Urinary bladder (tissue), 4 donors: ENCODE results near the gene SCNN1B. TPM values are rescaled to one million over a fixed set of nuclear protein-coding genes. Genes with fewer than 3 reads are reported as not detected.
"Not testable (repeated sequence)": the region's sequence is repeated elsewhere in the genome, so short reads cannot be mapped to it uniquely, and the experiment has no call there.

Experiments
- DNase-seq: peaks from one replicate; pipeline ENCODE4 v3.0.0-alpha.2; 2015; ENCODE audit errors: extremely low spot score
- H3K27ac ChIP-seq: one replicate; pipeline ENCODE4 v1.5.1; 2013; ENCODE audit warnings: low read depth, mild to moderate bottlenecking, moderate library complexity
- H3K36me3 ChIP-seq: one replicate; pipeline ENCODE4 v1.6.1; 2013; ENCODE audit warnings: mild to moderate bottlenecking, moderate library complexity; ENCODE audit not compliant: insufficient read depth
- H3K4me1 ChIP-seq: one replicate; pipeline ENCODE4 v1.6.1; 2013; ENCODE audit warnings: mild to moderate bottlenecking, moderate library complexity; ENCODE audit not compliant: insufficient read depth
- H3K4me3 ChIP-seq: one replicate; pipeline ENCODE4 v1.5.1; 2013; ENCODE audit warnings: low read depth, low read length
- WGBS: extraction: QIAGEN DNeasy Blood & Tissue Kit; methylation state at CpG from one replicate; pipeline ENCODE4 v1.1.7; 2013; 5-methylcytosine and 5-hydroxymethylcytosine counted together
- polyA plus RNA-seq: library from polyadenylated mRNA; stranded (reverse); fragments of 200-250 nt; gene quantifications from one replicate; pipeline ENCODE4 v1.2.3, GENCODE V29; 2013
- total RNA-seq: library from RNA; depleted of rRNA; stranded (reverse); fragments of >200 nt; gene quantifications from one replicate; pipeline ENCODE4 v1.2.3, GENCODE V29; 2014
- donor health status: healthy with polysubstance abuse.
- donor health status: healthy.

The SCNN1B gene, protein sequence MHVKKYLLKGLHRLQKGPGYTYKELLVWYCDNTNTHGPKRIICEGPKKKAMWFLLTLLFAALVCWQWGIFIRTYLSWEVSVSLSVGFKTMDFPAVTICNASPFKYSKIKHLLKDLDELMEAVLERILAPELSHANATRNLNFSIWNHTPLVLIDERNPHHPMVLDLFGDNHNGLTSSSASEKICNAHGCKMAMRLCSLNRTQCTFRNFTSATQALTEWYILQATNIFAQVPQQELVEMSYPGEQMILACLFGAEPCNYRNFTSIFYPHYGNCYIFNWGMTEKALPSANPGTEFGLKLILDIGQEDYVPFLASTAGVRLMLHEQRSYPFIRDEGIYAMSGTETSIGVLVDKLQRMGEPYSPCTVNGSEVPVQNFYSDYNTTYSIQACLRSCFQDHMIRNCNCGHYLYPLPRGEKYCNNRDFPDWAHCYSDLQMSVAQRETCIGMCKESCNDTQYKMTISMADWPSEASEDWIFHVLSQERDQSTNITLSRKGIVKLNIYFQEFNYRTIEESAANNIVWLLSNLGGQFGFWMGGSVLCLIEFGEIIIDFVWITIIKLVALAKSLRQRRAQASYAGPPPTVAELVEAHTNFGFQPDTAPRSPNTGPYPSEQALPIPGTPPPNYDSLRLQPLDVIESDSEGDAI
- 3.0 TPM for total RNA-seq
- polyA plus RNA-seq, result 6.0 TPM

DNA sequence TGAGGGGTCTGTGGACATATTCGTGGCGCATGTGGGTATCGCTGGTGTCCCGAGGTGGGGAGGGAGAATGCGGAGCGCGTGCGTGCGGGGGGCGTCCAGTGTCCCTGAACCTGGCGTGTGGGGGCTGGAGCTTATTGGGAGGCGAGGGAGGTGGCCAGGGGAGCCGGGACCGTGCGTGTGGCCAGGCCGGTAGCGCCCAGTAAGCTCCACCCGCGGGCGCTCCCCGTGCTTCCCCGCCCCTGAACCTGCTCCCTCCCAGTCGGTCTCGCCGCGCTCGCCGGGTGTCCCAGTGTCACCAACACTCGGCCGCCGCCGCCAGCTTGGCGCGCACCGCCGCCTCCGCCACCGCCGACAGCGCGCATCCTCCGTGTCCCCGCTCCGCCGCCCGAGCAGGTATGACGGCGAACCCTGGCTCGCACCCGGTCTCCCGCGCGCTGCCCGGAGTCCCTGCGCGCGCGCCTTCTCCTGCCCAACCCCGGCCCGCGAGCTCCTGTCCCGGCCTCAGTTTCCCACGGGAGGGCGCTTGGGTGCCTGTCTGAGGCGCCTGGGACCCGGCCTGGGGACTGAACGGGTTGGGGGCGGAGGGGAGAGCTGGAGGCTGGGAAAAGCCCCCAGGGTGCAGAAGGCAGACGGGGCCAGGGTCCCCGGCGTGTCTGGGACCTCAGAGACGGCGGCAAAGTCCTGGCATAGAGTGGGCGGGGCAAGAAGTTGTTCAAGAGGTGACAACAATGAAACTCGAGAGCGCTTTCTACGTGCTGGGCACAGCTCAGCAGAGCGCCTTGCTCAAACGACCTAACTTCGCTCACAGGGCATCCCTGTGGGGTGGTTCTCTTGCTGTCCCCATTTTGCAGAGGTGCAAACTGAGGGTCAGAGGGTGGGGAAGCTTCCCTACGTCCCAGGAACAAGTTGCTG is at the start of gene SCNN1B:
Gene SCNN1B, plus strand, starts transcription at position 258 of the 912 bp plus-strand sequence. CDS start 46,298 bp downstream, outside the sequence.
- no peak for DNase-seq
- Histone ChIP-seq H3K36me3 (no peaks in the 10 kb centered on the region), H3K4me3 (peak within 1 kb of the TSS; percentile 39), H3K4me1 (peaks cover 2% of the 10 kb centered on the region), H3K27ac (no peak within 1 kb of the TSS)
- 2% methylated on average over 81 of the region's 81 CpGs for WGBS

DNA sequence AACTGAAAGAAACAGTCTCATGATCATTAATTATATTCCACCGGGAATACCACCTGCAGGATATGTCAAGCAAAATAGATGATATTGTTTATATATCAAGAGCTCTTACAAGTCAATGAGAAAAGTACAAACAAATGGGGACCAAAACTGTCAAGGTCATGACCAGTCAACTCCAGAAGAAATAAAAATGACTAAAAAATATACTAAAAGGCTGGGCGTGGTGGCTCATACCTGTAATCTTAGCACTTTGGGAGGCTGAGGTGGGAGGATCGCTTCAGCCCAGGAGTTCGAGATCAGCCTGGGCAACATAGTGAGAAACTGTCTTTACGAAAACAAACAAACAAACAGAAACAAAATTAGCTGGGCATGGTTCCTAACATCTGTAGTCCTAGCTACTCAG is 49.8 kb upstream of the SCNN1B start:
- H3K4me3 ChIP-seq, result no peak overlapping the region
- no peak for DNase-seq
- WGBS, result 88% methylated on average over 5 of the region's 5 CpGs
- H3K27ac ChIP-seq, result no peak overlapping the region
- H3K36me3 ChIP-seq, result no peaks in the 10 kb centered on the region
- H3K4me1 ChIP-seq, result no peaks in the 10 kb centered on the region

DNA sequence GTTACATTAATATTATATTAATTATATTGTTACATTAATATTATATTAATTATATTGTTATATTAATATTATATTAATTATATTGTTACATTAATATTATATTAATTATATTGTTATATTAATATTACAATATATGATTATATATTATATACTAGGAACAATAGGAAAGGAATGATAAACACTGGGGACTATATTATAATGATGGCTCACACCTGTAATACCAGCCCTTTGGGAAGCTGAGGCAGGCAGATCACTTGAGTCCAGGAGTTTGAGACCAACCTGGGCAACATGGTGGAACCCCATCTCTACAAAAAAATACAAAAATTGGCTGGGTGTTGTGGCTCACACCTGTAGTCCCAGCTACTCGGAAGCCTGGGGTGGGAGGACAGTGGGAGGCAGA is 48.5 kb upstream of the SCNN1B start:
- WGBS, result 79% methylated on average over 1 of the region's 1 CpG
- not testable (repeated sequence) for DNase-seq, H3K4me3 ChIP-seq, H3K27ac ChIP-seq, H3K4me1 ChIP-seq, H3K36me3 ChIP-seq

DNA sequence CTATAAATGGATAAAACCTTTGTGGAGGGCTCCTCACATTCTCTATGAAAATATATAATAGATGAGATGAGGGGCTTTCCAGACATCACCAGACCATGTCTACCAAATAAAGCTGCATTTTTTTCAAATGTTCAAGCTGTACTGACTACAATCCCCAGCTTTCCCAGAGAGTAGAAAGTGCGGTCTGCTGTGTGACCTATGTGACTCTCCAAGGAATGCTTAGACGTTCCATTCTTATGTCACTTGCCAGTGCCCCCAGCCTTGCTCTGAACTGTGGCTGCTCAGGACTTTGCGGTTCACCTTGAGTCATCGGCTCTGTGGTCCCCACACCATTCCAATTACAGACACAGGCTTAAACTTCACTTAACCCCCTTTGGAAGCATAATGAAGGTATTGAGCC is 47.8 kb upstream of the SCNN1B start:
- H3K4me3 ChIP-seq, result no peak overlapping the region
- 59% methylated on average over 4 of the region's 4 CpGs for WGBS
- no peak overlapping the region for H3K27ac ChIP-seq

DNA sequence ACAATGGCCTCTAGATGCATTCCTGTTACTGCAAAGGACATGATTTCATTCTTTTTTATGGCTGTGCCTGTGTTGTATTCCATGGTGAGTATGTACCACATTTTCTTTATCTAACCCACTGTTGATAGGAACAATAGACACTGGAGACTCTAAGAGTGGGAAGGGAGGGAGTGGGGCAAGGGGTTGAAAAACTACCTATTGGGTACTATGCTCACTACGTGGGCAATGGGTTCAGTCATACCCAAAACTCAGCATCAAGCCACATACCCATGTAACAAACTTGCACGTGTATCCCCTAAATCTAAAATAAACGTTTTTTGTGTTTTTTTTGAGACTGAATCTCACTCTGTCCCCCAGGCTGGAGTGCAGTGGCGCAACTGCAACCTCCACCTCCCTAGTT is 47.1 kb upstream of the SCNN1B start:
- H3K36me3 ChIP-seq, result no peaks in the 10 kb centered on the region
- no peak overlapping the region for H3K4me3 ChIP-seq
- no peaks in the 10 kb centered on the region for H3K4me1 ChIP-seq
- H3K27ac ChIP-seq, result no peak overlapping the region
- WGBS, result 58% methylated on average over 4 of the region's 4 CpGs
- DNase-seq, result no peak

More for the DNA sequence above, 47.8 kb upstream of the SCNN1B start:
- H3K4me1 ChIP-seq, result no peaks in the 10 kb centered on the region
- no peak for DNase-seq
- H3K36me3 ChIP-seq, result no peaks in the 10 kb centered on the region

DNA sequence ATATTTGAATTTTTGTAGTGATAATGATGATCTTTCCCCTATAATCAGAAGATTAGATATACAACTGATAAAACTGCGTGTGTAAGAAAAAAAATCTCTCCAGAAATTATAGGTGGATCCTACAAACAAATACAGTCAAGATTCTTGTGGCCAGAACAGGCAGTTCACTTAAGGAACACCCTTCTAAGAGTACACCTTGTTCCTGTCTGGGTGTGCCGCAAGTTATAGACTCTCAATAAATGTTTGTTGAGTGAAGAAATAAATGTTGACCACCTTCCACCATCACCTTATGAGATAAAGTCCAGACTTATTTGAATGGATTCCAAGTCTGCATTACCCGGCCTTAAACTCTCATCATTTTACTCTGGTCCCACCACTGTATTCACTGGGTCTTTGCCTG is 45.7 kb upstream of the SCNN1B start:
- Histone ChIP-seq H3K36me3 (no peaks in the 10 kb centered on the region), H3K27ac (no peak overlapping the region), H3K4me3 (no peak overlapping the region), H3K4me1 (no peaks in the 10 kb centered on the region)
- no peak for DNase-seq
- WGBS, result 57% methylated on average over 3 of the region's 3 CpGs

DNA sequence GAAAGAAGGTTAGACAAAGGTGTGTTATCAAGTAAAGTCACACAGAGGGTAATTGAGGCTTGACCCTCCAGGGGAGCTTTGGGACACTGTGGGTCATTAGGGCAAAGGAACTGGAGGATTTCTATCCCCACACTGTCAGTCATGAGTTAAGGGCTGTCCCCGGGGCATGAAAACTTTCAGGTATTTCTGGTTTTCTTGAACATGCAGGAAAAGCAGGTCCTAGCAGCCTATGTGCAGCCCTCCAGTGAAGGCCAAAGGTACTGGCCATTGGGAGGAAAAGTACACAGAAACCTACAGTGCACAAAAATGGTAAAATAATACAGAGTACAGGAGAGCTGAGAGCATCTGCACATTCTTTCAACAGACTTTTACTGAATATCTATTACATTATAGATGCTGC is 44.4 kb upstream of the SCNN1B start:
- Histone ChIP-seq H3K27ac (no peak overlapping the region), H3K36me3 (no peaks in the 10 kb centered on the region), H3K4me1 (no peaks in the 10 kb centered on the region), H3K4me3 (no peak overlapping the region)
- 80% methylated on average over 1 of the region's 1 CpG for WGBS
- peak; percentile 66 for DNase-seq

DNA sequence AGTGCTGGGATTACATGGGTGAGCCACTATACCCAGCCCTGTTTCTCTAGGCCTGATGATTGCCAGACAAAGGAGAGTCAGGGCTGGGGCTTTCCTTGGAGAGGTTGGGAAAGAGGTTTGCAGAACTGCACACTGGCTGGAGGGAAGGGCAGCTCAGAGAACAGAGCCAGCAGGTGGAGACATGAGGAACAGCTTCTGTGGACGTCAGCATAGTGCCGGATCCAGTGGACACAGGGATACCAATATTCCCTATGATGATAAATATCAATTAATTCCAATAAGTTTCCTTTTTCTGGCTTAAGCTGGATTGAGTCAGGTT is 43.2 kb upstream of the SCNN1B start:
- Histone ChIP-seq H3K36me3 (no peaks in the 10 kb centered on the region), H3K4me1 (no peaks in the 10 kb centered on the region), H3K4me3 (no peak overlapping the region), H3K27ac (no peak overlapping the region)
- 60% methylated on average over 2 of the region's 2 CpGs for WGBS
- DNase-seq, result no peak

DNA sequence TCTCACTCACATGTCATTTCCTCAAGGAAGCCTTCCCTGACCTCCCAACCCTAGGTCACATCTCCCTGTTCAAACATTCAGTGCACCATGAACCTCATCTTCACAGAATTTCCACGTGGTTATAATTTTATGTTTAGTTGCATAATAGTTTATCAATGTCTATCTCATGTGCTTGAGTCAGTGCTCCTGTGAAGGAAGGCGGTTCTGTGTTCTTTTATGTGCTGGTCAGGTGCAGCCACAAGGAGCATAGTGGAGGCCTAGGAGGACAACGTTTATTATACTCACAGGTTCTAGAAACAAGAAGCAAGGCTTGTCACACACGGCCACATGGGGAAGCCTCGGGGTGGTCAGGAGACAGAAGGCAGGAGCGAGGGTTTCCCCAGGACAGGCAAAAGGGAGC is 34.5 kb upstream of the SCNN1B start:
- Histone ChIP-seq H3K27ac (no peak overlapping the region), H3K36me3 (no peaks in the 10 kb centered on the region), H3K4me1 (no peaks in the 10 kb centered on the region), H3K4me3 (no peak overlapping the region)
- WGBS, result 67% methylated on average over 6 of the region's 6 CpGs
- DNase-seq, result no peak

DNA sequence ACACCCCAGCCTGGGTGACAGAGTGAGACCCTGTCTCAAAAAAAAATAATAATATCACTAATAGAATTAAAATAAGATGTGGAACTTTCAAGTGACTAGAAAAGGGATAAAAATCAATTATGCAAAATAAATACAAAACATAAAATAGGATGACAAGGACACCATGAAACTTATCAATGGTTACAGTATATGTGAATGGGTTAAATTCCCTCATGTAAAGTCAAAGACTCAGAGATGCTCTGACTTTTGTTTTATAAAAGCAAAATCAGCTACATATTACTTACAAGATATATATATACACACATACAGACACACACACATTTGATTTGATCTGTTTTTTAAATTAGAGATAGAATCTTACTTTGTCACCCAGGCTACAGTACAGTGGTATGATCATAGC is 33.5 kb upstream of the SCNN1B start:
- Histone ChIP-seq H3K4me3 (no peak overlapping the region), H3K36me3 (no peaks in the 10 kb centered on the region), H3K27ac (no peak overlapping the region), H3K4me1 (no peaks in the 10 kb centered on the region)
- no peak for DNase-seq

DNA sequence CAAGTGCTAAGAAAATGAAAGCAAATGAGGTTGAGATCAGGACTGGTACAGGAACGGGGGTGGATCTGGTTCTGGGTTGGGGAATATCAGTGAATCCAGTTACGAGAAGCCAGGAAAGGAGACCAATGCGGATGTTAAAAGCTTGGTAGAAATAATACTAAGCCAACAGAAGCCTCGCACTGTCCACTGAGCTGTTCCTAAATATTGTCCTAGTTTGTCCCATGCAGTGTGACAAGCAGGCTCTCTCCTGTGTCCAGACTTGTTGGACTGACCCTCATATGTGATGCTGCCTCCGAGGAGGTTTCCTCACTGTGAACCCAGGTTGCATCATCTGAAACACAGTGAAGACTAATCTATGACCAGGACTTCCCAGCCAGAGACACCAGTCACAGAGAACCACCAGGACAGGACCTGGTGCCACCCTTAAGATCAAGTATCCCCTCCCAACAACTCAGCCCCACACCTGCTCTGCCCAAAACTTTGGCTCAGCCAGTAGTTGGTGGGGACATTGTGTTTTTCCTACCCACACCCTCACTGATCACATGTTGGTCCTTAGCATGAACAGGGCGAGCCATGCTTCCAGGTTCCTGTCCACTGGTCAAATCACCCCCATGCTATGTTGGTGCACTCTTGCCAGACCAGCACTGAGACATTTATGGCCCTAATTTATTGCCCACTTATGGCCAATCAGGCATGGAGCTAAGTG is 32.7 kb upstream of the SCNN1B start:
- 82% methylated on average over 6 of the region's 6 CpGs for WGBS
- no peak for DNase-seq
- Histone ChIP-seq H3K4me3 (no peak overlapping the region), H3K36me3 (no peaks in the 10 kb centered on the region), H3K4me1 (no peaks in the 10 kb centered on the region), H3K27ac (no peak overlapping the region)

DNA sequence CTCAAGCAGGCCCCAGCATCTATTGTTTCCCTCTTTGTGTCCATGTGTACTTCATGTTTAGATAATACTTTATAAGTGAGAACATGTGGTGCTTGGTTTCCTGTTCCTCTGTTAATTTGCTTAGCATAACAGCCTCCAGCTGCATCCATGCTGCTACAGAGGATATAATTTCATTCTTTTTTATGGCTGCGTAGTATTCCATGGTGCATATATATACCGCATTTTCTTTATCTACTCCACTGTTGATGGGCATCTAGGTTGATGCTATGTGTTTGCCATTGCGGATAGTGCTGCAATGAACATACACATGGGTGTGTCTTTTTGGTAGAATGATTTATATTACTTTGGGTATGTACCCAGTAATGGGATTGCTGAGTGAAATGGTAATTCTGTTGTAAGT is 31.4 kb upstream of the SCNN1B start:
- 96% methylated on average over 3 of the region's 3 CpGs for WGBS
- H3K36me3 ChIP-seq, result no peaks in the 10 kb centered on the region
- no peaks in the 10 kb centered on the region for H3K4me1 ChIP-seq
- H3K4me3 ChIP-seq, result no peak overlapping the region
- no peak overlapping the region for H3K27ac ChIP-seq
- DNase-seq, result no peak

DNA sequence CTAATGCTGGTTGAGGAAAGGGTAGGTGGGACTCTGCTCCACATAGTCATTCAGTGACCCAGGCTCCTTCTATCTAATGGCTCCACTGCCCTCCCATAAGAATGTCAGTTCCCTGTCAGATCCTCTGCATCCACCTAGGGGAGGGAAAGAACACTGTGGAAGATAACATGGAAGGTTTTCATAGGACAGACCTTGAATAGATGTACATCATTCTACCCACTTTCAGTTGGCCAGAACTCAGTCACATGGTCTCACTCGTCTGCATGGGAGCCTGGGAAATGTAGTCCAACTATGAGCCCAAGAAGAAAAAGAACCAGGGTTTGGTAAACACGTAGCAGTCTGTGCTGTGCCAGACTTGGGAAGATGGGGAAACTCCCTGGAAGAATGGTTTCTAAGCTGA is 27.1 kb upstream of the SCNN1B start:
- Histone ChIP-seq H3K36me3 (no peaks in the 10 kb centered on the region), H3K4me3 (no peak overlapping the region), H3K4me1 (no peaks in the 10 kb centered on the region), H3K27ac (no peak overlapping the region)
- no peak for DNase-seq
- WGBS, result 46% methylated on average over 2 of the region's 2 CpGs
